NCI-H748 treated with DMSO at 0.1 percent for 48 hours (cell line): ENCODE data around the gene EME1.

Experiments used
- DNase-seq: peaks from one replicate; lab custom pipeline; 2025; lab: John Stamatoyannopoulos, UW

EME1 gene

GRCh38 chr17:50348522-50349242 is 24.3 kb upstream of the EME1 start:
- no peak for DNase-seq

- no peak for DNase-seq
These were observed 23.8 kb upstream of the EME1 start for GRCh38 chr17:50349243-50349600.

- no peak for DNase-seq
These were observed 22.3 kb upstream of the EME1 start for GRCh38 chr17:50350733-50351132.

- no peak for DNase-seq
These were observed 20.8 kb upstream of the EME1 start for GRCh38 chr17:50352072-50352692.

- no peak for DNase-seq
These were observed 20.1 kb upstream of the EME1 start for GRCh38 chr17:50352693-50353599.

- no peak for DNase-seq
These were observed 19.3 kb upstream of the EME1 start for GRCh38 chr17:50353600-50354195.

- no peak for DNase-seq
These were observed 18.8 kb upstream of the EME1 start for GRCh38 chr17:50354198-50354597.

GRCh38 chr17:50354776-50355175 is 18.3 kb upstream of the EME1 start:
- no peak for DNase-seq

GRCh38 chr17:50355336-50355700 is 17.7 kb upstream of the EME1 start:
- DNase-seq, result no peak

- DNase-seq, result no peak
These were observed 17.2 kb upstream of the EME1 start for GRCh38 chr17:50355701-50356341.

GRCh38 chr17:50356418-50356817 is 16.6 kb upstream of the EME1 start:
- no peak for DNase-seq

GRCh38 chr17:50356892-50357510 is 16.0 kb upstream of the EME1 start:
- no peak for DNase-seq

- no peak for DNase-seq
These were observed 14.9 kb upstream of the EME1 start for GRCh38 chr17:50358177-50358576.

GRCh38 chr17:50359005-50359699 is 13.9 kb upstream of the EME1 start:
- no peak for DNase-seq

- DNase-seq, result no peak
These were observed 13.0 kb upstream of the EME1 start for GRCh38 chr17:50359998-50360461.

- no peak for DNase-seq
These were observed 12.4 kb upstream of the EME1 start for GRCh38 chr17:50360486-50361115.

- DNase-seq, result peak; percentile 44
These were observed 11.2 kb upstream of the EME1 start for GRCh38 chr17:50361561-50362480.

- DNase-seq, result no peak
These were observed 10.4 kb upstream of the EME1 start for GRCh38 chr17:50362661-50363060.
